Measurements from ENCODE around the gene TFR2.
A peak's percentile ranks its signal among the peaks of the same experiment; 100 is the strongest.

TFR2 gene

GRCh38 chr7:100584683-100585510 is 56.5 kb downstream of the TFR2 start:
- no peak for DNase-seq

- DNase-seq: no peak
These were observed 57.2 kb downstream of the TFR2 start for GRCh38 chr7:100584054-100584682.

DNA sequence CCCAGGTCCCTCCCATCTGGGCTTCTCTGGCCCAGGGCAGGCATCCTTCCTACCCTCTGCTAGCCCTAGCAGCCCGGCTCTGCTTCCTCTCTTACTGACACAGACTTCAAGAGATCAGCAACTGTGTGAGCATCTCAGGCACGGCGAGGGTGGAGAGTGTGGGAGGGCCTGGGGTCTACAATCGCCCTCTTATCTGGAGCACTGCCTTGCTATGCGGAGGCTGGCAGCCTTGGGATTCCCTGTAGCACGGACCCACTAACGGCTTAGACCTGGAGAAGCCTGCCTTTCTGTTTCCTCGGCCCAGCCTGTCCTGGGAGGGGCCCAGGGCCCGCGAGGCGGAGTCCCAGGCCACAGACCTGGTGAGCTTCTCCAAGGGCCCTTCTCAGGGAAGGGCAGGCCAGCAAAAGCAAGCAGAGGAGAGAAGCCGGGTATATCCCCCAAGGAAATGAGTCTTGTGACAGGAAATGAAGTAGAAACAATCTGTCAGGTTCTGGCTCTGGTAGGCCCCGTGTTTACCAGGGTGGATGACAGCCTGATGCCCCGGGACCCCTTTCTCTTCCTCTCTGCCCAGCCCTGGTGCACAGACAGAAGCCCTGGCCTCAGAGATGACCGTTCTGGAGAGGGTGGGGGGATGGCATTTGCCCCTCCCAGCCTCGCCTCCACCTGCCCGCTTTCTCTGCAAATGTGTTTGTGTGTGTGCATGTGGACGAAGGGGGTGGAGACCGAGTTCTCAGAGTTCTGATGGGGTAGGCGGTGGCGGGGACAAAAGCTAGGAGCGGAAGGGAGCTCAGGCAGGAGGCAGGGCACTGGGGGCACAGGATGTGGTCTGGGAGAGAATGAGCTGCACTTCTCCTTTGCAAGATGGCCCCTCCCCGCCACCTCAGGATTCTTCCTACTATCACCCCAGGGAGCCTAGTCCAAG is 58.0 kb downstream of the TFR2 start:
- DNase-seq: peak; percentile 70 to 77

- DNase-seq: no peak
These were observed 58.7 kb downstream of the TFR2 start for GRCh38 chr7:100582650-100583049.

DNA sequence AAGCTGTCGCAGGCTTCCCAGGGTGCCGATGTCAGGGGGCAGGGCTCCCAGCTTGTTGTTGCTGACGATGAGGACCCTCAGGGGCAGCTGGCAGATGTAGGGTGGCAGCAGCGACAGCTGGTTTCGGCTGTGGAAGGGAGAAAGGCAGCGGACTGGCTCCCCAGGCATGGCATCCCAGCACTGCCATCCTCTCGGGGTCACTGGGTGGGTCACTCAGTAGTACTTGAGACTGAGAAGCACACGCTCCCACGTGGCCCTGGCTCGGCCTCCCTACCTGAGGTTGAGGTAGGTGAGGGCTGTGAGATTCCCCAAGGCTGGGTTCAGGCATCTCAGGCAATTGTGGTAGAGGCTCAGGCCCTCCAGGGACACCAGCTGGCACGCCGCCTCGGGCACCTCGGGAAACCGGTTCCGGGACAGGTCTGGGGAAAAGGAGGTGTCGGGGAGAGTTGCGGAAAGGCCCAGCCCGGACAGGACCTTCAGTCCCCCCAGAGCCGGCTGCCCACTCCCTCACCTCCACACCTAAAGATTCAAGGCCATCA is 59.2 kb downstream of the TFR2 start:
- DNase-seq: no peak

DNA sequence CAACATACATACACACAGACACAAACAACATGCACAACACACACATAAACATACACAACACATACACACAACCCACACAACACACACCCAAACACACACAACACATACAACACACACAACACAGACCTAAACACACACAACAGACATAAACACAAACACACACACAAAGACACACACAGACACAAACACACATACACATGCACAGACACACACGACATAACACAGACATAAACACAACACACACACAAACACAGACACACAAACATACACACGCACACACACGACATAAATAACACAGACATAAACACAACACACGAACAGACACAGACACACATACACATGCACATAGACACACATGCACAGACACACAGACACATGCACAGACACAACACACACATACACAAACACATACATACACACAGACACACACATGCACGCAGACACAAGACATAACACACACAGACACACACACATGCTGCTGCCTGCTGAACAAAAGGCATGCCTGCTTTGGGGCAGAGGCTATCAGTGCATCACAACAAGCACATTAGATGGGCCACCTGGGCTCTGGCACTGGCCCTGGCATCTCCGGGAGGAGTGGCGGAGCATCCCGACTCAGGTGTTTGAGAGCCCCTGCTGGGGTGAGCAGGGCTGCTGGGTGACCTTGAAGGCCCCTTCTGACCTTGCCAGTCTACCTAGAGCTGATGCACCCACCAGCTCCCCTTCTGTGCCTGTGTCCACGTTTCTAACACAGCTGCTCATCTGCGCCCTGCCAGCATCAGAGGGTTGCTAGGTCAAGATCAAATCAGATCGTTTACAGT is 60.7 kb downstream of the TFR2 start:
- no peak for DNase-seq

GRCh38 chr7:100578246-100579183 is 62.8 kb downstream of the TFR2 start:
- no peak for DNase-seq

DNA sequence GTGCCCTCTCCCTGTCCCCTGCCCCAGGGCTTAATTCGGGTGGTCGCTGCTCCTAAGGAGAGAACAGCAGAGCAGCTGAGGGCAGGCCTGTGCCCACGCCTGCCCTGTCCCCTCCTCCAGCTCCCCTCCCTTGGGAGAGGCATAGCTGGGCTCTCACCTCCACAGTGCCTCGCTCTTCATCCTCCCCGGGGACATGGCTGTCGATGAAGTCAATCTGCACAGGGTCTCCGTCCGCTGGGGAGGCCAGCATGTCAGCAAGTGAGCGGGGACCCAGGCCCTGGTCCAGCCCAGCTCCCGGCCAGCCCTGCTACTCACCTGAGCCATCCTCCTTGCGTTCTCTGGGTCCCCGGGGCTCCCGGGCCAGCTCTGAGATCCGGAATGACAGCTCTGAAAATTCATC is 63.8 kb downstream of the TFR2 start:
- DNase-seq: no peak

GRCh38 chr7:100577103-100577502 is 64.2 kb downstream of the TFR2 start:
- no peak for DNase-seq

- no peak for DNase-seq
These were observed 64.9 kb downstream of the TFR2 start for GRCh38 chr7:100576384-100576993.

DNA sequence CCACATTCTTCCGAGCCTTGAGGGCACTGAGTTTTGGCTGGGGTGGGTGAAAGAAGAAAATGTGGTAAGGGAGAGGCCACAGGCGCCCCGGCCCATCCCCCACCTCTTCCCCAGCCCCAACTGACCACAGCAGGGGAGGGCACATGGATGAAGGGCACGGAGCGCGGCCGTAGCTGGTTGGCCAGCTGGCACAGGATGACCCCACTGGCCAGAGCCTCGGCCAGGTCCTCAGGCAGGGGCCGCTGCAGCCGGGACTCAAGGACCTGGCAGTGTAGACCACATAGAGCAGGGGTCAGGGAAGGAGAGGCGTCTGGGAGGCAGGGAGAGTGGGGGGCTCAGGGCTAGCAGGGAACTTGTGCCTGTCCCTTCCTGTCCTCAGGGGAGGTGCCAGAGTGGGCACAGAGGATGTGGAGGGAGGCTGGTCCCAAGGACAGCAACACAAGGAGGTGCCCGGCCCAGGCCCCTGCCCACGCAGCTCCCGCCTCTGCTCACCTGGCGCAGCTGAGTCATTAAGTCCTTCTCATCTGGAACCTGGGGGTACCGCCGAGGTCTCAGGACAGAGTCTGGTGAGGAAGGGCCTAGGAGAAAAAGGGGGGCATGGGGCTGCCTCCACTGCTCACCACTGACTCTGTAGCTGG is 65.5 kb downstream of the TFR2 start:
- no peak for DNase-seq

DNA sequence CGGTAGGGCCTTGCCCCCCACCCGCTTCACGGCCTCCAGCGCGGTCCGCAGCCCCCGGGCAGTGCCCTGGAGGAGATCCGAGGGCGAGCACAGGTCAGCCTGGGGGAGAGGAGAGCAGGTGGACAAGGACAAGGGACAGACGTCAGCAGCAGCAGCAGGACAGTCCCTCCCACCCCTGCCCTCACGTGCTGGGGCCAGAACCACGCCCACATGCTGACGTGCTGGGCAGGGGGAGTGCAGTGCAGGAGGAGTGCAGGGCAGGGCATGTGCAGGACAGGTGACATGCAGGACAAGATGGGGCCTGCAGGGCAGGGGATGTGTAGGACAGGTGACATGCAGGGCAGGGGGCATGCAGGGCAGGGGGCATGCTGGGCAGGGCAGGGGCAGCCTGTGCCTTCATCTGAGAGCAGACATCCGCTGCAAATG is 66.1 kb downstream of the TFR2 start:
- DNase-seq: no peak

DNA sequence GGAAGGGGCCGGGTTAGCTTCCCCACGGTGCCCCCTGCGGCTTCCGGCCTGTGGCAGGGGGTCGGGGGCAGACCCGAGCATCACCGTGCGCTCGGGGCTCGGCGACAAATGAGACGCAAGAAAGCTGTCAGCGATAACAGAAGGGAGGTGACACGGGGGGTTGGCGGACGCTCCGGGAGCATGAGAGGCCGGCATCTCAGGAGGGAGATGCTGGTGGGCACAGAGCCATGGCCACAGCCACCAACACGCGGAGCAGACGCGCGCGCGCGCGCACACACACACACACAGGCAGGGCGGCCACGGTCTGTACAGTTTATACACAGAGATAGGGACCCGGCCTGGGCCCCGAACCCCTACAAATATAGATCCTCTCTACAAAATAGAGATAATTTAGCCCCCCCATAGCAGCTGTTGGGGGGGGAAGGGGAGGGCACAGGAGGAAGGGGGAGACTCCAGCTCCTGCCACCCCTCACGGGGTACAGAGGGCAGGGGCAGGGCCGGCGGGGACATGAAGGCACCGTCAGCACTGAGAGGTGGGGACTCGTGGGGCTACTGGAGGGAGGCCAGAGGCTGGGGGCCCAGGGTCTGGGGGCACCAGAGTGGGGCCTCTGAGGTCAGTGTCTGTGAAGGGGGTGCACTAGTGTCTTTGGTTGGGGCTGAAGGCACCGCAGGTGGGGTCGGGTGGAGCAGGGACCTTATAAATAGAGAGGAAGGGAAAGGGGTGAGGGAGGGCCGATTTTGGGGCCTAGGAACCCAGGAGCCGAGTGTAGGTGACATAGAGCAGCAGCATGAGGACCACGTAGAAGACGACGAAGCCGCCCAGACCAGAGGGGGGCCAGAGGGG is 66.8 kb downstream of the TFR2 start:
- no peak for DNase-seq

DNA sequence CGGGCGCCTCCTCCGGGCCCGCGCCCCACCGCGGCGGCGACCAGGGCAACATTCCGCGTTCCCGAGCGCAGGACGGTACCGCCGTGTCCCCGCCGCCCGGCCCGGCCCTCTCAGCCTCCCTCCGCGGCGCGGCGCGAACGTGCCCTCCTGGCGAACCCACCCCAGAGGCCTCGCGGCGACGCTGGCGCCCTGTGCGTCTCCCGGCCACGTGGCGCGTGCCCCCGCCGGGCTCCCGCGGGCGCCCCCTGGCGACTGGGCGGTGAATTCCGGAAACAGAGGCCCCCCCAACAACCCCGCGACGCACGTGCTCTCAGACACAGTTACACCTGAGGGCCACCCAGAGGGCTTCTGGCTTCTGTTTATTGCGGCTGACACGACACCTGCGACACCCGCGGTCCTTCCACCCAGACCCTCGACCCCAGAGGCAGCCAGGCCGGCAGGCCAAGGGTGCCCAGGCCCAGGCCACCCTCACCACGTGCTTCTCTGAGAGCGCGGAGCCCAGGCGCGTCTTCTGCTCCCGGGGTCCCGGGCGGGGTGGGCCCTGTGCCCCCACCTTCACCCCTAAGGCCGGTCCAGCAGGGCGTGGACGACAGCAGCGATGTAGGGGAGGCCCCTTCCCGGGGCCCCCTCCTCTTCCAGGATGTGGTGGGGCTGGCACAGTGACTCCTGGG is 67.5 kb downstream of the TFR2 start, which contains the start of gene SAP25:
Gene SAP25, minus strand, starts transcription at position 210 of the 671 bp plus-strand sequence. Its CDS starts 158 bp downstream, at position 52.
- DNase-seq: no peak

GRCh38 chr7:100572949-100573675 is 68.2 kb downstream of the TFR2 start:
- DNase-seq: no peak

DNA sequence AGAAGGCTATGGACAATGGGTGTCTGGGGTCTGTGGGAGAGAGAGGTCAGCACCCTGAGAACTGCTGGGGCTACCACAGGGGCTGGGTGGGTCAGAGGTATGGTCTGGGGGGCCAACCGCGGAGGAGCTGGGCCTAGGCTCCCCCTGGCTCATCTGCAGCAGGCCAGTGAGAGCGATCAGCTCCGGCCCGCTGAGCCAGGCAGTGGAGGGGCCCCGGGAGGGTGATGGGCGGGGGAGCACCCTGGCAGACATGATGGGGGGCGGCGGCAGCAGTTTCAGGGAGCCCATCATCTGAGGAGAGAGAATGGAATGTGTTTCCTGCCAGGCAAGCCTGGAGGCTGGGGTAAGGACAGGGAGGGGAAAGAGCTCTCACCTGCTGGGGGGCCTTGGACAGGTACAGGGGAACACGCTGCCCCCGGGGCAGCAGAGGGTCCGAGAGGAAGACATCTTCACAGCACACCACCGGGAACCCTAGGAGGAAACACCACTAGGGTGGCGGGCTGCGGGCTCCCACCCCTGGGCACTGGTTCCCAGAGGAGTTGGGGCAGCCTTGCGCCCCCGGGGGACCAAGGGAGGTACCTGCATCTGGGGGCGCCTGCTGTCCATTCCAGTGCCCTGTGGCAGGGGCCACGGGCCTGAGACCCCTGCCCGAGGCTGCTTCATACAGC is 68.9 kb downstream of the TFR2 start:
- no peak for DNase-seq

DNA sequence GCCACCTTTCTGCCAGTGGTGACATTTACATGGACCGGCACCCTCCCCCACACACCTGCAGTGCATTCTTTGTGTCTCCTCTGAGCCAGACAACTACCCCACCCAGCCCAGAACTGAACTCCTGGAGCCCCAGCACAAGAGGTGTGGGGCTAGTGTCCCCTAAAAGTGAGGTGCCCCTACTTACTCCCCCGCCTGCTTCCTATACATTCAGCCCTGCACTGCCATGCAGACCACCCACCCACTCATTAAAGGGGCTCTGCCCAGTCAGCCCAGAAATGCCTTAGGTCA is 69.6 kb downstream of the TFR2 start:
- no peak for DNase-seq

All from stimulated activated CD4-positive, alpha-beta T cell treated with anti-CD3 and anti-CD28 coated beads, Interleukin-2, amount 100 ng/mL, for 24 hours (primary cell).